WTC11 (cell line): ENCODE results near the gene FNIP2. TPM values are rescaled to one million over a fixed set of nuclear protein-coding genes. Genes with fewer than 3 reads are reported as not detected.

Source experiments
- ATAC-seq: fragments of 200-7000 bp; cut with Tn5 transposase; 2 replicates; pipeline ENCODE4 v1.10.0; 2021; ENCODE audit warnings: mild to moderate bottlenecking, moderate library complexity
- CTCF ChIA-PET: fragments of 300-600 bp; sonication (Branson Sonifier 250); formaldehyde crosslinking; loops from one replicate; lab custom pipeline; 2021; ENCODE audit warnings: antibody characterized with exemption; lab: Charles Lee
- POLR2A ChIA-PET: fragments of 350-600 bp; sonication (Branson Sonifier 250); formaldehyde crosslinking; loops from one replicate; lab custom pipeline; 2021; ENCODE audit warnings: antibody characterized with exemption; lab: Charles Lee
- DNase-seq: peaks from one replicate; pipeline ENCODE4 v3.0.0; 2021; ENCODE audit warnings: low spot score
- H3K27ac Mint-ChIP-seq: 2 replicates; pipeline ENCODE4 v1.8.0; 2021; ENCODE audit warnings: mixed read lengths
- H3K27me3 Mint-ChIP-seq: 2 replicates; pipeline ENCODE4 v1.8.0; 2021; ENCODE audit warnings: low read depth, mild to moderate bottlenecking, moderate library complexity, mixed read lengths
- H3K36me3 Mint-ChIP-seq: 2 replicates; pipeline ENCODE4 v1.8.0; 2021; ENCODE audit warnings: mixed read lengths
- H3K4me1 Mint-ChIP-seq: 2 replicates; pipeline ENCODE4 v1.8.0; 2022; ENCODE audit warnings: mixed read lengths
- H3K4me3 Mint-ChIP-seq: 2 replicates; pipeline ENCODE4 v1.8.0; 2021; ENCODE audit warnings: mild to moderate bottlenecking, moderate library complexity, mixed read lengths
- H3K9me3 Mint-ChIP-seq: 2 replicates; pipeline ENCODE4 v1.8.0; 2021; ENCODE audit warnings: mixed read lengths
- CREB1 ChIP-seq: sonication (generic); formaldehyde crosslinking; IDR thresholded peaks from 2 replicates; pipeline ENCODE4 v1.8.0; 2023; ENCODE audit warnings: mild to moderate bottlenecking, missing genetic modification reagents
- CREM ChIP-seq: sonication (generic); formaldehyde crosslinking; IDR thresholded peaks from 2 replicates; pipeline ENCODE4 v1.8.1; 2022; ENCODE audit warnings: mild to moderate bottlenecking, missing genetic modification reagents, moderate library complexity
- CTCF ChIP-seq: fragments of 200-600 bp; IDR thresholded peaks from 2 replicates; pipeline ENCODE4 v1.8.0; 2022; ENCODE audit warnings: antibody characterized with exemption
- ERG ChIP-seq: fragments of 250-450 bp; sonication (Bioruptor Pico); IDR thresholded peaks from 2 replicates; pipeline ENCODE4 v1.8.0; 2021; ENCODE audit warnings: mild to moderate bottlenecking
- FOXK1 ChIP-seq: sonication (generic); formaldehyde crosslinking; IDR thresholded peaks from 2 replicates; pipeline ENCODE4 v1.8.0; 2022; ENCODE audit warnings: mild to moderate bottlenecking, moderate library complexity, missing genetic modification reagents
- PRRX2 ChIP-seq: fragments of 250-450 bp; sonication (Bioruptor Pico); IDR thresholded peaks from 2 replicates; pipeline ENCODE4 v1.8.0; 2021; ENCODE audit warnings: mild to moderate bottlenecking
- RELA ChIP-seq: sonication (generic); formaldehyde crosslinking; IDR thresholded peaks from 2 replicates; pipeline ENCODE4 v1.8.1; 2022; ENCODE audit warnings: missing genetic modification reagents, mild to moderate bottlenecking, borderline replicate concordance
- SMAD3 ChIP-seq: sonication (generic); formaldehyde crosslinking; IDR thresholded peaks from 2 replicates; pipeline ENCODE4 v1.8.0; 2022; ENCODE audit warnings: missing genetic modification reagents, mild to moderate bottlenecking, borderline replicate concordance
- SMAD4 ChIP-seq: sonication (generic); formaldehyde crosslinking; IDR thresholded peaks from 2 replicates; pipeline ENCODE4 v1.8.0; 2022; ENCODE audit warnings: mild to moderate bottlenecking, missing genetic modification reagents
- SP1 ChIP-seq: sonication (generic); formaldehyde crosslinking; conservative IDR thresholded peaks from 2 replicates; pipeline ENCODE4 v1.8.1; 2022; ENCODE audit warnings: missing genetic modification reagents
- TP53 ChIP-seq: sonication (generic); formaldehyde crosslinking; IDR thresholded peaks from 2 replicates; pipeline ENCODE4 v1.8.1; 2023; ENCODE audit warnings: mild to moderate bottlenecking, missing genetic modification reagents
- ZNF232 ChIP-seq: sonication (generic); formaldehyde crosslinking; IDR thresholded peaks from 2 replicates; pipeline ENCODE4 v1.8.0; 2022; ENCODE audit warnings: mild to moderate bottlenecking, missing genetic modification reagents
- ZNF416 ChIP-seq: fragments of 250-450 bp; sonication (Bioruptor Pico); IDR thresholded peaks from 2 replicates; pipeline ENCODE4 v1.9.0; 2021; ENCODE audit warnings: mild to moderate bottlenecking, inconsistent platforms
- ZNF532 ChIP-seq: fragments of 250-450 bp; sonication (Bioruptor Pico); IDR thresholded peaks from 2 replicates; pipeline ENCODE4 v1.9.0; 2021; ENCODE audit warnings: mild to moderate bottlenecking, borderline replicate concordance
- total RNA-seq: library from RNA; stranded (reverse); gene quantifications from 3 replicates; pipeline ENCODE4 v1.2.3, GENCODE V29; 2021
- TF ChIP-seq, protein P1 (sequence below): sonication (generic); formaldehyde crosslinking; IDR thresholded peaks from 2 replicates; pipeline ENCODE4 v1.8.1; 2022; ENCODE audit warnings: mild to moderate bottlenecking, moderate library complexity, missing genetic modification reagents
- TF ChIP-seq, protein P2 (sequence below): sonication (generic); formaldehyde crosslinking; IDR thresholded peaks from 2 replicates; pipeline ENCODE4 v1.8.0; 2022; ENCODE audit warnings: missing genetic modification reagents
- TF ChIP-seq, protein P3 (sequence below): sonication (generic); formaldehyde crosslinking; IDR thresholded peaks from 2 replicates; pipeline ENCODE4 v1.8.1; 2022; ENCODE audit warnings: mild to moderate bottlenecking, missing genetic modification reagents, moderate library complexity, borderline replicate concordance

Gene FNIP2
- total RNA-seq, 1 experiment from 2014 or later: 8.6 TPM

DNA sequence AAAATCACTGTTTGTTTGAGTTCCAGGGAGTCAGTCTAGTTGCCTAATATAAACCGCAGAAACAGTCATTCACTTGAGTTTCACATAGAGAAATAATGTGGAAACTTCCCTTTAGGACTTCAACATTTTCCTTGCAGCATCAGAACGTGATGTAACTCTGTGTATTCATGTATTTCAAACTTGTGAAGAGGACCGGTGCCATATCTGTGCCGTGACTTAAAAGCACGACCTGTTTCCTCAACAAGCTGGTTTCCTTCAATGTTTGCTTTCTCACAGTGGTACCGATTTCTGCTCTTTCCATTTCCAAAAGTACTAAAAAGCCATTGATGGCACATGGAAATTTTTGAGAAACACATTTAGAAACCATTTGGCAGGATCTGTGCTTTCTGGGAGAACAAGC, 167.4 kb downstream of the FNIP2 start (continued):
- TF ChIP-seq ZNF232 (CRISPR knock-in tag) (no peak), FOXK1 (CRISPR knock-in tag) (no peak), CTCF (no peak), PRRX2 (CRISPR knock-in tag) (no peak), SMAD3 (no peak), RELA (CRISPR knock-in tag) (no peak), ZNF416 (CRISPR knock-in tag) (no peak), ERG (CRISPR knock-in tag) (no peak)
- TF ChIP-seq, protein P1, sequence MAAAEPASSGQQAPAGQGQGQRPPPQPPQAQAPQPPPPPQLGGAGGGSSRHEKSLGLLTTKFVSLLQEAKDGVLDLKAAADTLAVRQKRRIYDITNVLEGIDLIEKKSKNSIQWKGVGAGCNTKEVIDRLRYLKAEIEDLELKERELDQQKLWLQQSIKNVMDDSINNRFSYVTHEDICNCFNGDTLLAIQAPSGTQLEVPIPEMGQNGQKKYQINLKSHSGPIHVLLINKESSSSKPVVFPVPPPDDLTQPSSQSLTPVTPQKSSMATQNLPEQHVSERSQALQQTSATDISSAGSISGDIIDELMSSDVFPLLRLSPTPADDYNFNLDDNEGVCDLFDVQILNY: no peak

GRCh38 chr4:158938220-158939044, 169.6 kb downstream of the FNIP2 start:
- no peaks in the 10 kb centered on the region for H3K36me3 Mint-ChIP-seq
- ChIA-PET POLR2A (no interaction called here), CTCF (no interaction called here)
- H3K4me3 Mint-ChIP-seq: no peak overlapping the region
- no peaks in the 10 kb centered on the region for H3K9me3 Mint-ChIP-seq
- no peak overlapping the region for H3K27ac Mint-ChIP-seq
- ATAC-seq: no peak
- TF ChIP-seq CREB1 (CRISPR knock-in tag) (no peak), SMAD4 (CRISPR knock-in tag) (no peak), ZNF532 (CRISPR knock-in tag) (no peak), CREM (CRISPR knock-in tag) (no peak), TP53 (CRISPR knock-in tag) (no peak), SP1 (CRISPR knock-in tag) (no peak), RELA (CRISPR knock-in tag) (no peak)
- TF ChIP-seq, protein P2, sequence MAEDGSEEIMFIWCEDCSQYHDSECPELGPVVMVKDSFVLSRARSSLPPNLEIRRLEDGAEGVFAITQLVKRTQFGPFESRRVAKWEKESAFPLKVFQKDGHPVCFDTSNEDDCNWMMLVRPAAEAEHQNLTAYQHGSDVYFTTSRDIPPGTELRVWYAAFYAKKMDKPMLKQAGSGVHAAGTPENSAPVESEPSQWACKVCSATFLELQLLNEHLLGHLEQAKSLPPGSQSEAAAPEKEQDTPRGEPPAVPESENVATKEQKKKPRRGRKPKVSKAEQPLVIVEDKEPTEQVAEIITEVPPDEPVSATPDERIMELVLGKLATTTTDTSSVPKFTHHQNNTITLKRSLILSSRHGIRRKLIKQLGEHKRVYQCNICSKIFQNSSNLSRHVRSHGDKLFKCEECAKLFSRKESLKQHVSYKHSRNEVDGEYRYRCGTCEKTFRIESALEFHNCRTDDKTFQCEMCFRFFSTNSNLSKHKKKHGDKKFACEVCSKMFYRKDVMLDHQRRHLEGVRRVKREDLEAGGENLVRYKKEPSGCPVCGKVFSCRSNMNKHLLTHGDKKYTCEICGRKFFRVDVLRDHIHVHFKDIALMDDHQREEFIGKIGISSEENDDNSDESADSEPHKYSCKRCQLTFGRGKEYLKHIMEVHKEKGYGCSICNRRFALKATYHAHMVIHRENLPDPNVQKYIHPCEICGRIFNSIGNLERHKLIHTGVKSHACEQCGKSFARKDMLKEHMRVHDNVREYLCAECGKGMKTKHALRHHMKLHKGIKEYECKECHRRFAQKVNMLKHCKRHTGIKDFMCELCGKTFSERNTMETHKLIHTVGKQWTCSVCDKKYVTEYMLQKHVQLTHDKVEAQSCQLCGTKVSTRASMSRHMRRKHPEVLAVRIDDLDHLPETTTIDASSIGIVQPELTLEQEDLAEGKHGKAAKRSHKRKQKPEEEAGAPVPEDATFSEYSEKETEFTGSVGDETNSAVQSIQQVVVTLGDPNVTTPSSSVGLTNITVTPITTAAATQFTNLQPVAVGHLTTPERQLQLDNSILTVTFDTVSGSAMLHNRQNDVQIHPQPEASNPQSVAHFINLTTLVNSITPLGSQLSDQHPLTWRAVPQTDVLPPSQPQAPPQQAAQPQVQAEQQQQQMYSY (CRISPR knock-in tag): no peak
- TF ChIP-seq, protein P3, sequence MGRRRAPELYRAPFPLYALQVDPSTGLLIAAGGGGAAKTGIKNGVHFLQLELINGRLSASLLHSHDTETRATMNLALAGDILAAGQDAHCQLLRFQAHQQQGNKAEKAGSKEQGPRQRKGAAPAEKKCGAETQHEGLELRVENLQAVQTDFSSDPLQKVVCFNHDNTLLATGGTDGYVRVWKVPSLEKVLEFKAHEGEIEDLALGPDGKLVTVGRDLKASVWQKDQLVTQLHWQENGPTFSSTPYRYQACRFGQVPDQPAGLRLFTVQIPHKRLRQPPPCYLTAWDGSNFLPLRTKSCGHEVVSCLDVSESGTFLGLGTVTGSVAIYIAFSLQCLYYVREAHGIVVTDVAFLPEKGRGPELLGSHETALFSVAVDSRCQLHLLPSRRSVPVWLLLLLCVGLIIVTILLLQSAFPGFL: no peak
- no peak for DNase-seq
- no peaks in the 10 kb centered on the region for H3K27me3 Mint-ChIP-seq
- peaks cover 5% of the 10 kb centered on the region for H3K4me1 Mint-ChIP-seq
